ENCODE results near the gene GALNT10. TPM values are rescaled to one million over a fixed set of nuclear protein-coding genes. Genes with fewer than 3 reads are reported as not detected.
A peak's percentile ranks its signal among the peaks of the same experiment; 100 is the strongest.

Gene GALNT10
- total and polyA plus RNA-seq, 2 of the 8 experiments (the other 6 are each of a cell fraction or from before 2014, with no cell fraction given), result 4.6 to 15.5 TPM

DNA sequence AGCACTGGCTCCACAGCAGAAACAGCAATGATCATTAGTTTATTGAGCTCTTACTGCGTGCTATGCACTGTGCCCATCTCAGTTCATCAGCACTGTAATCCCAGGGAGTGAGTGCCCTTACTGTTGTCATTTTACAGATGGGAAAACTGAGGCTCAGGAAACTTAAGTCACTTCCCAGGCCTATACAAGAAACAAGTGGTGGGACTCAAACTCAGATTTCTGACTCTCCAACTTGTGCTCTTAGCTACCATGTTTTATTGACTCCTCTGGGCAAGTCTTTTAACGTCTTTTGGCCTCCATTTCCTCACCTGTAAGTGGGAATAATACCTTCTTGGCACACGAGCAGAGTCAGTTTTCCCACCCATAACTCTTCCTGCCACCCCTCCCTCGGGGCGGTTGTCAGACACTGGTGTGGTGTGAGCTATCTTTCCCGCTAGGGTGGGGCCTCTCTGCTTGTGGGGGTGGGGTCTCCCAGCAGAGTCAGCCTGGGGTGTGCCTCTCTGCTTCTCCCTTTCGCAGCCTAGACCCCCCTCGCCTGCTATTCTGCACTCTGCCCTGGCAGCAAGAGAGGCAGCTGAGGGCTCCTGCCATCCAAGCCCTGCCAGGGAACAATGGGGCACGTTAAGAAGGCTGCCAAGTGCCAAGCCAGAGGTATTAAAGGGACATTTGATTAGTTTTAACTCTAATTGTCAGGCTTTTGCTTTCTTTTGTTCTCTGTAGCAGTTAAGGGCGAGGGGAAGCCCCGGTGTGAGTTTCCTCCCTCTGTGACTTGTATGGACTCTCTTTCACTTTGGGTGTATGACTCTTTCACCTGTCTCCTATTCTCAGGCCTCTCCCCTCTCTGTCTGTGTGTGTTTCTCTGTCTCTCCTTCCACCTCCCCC, 12.1 kb downstream of the GALNT10 start:
- Histone ChIP-seq H3K14ac (ENCODE audit: insufficient read length) (no peak overlapping the region), H3K23me2 (ENCODE audit: low read depth, low read length) (no peaks in the 10 kb centered on the region), H3K79me2 (ENCODE audit: control insufficient read depth in 1 of 2, insufficient read depth in 2 of 2, low read length in 2 of 2) (no peaks in the 10 kb centered on the region), H3K79me1 (ENCODE audit: low read depth, low read length) (no peaks in the 10 kb centered on the region), H3K4ac (replicated peaks; ENCODE audit: insufficient read length, low read depth, low read length) (no peak overlapping the region), H2BK120ac (replicated peaks; ENCODE audit: low read depth, low read length) (no peak overlapping the region), H2BK15ac (ENCODE audit: low read length) (no peak overlapping the region), H2AK5ac (ENCODE audit: low read depth, low read length) (no peak overlapping the region), H3K18ac (ENCODE audit: extremely low read depth, low read length) (no peak overlapping the region), H2BK12ac (ENCODE audit: low read depth, low read length) (no peak overlapping the region), H3K27me3 (replicated peaks in 1 of 4; ENCODE audit: control insufficient read depth in 3 of 4, extremely low read depth in 1 of 4, insufficient read depth in 3 of 4, low read length in 3 of 4) (no peaks in the 10 kb centered on the region), H3K23ac (ENCODE audit: insufficient read length) (no peak overlapping the region), H2BK20ac (ENCODE audit: low read length) (no peak overlapping the region), H3K9me3 (ENCODE audit: insufficient read depth in 2 of 2, low read depth in 1 of 2, low read length in 1 of 2) (no peaks in the 10 kb centered on the region), H3K4me3 (ENCODE audit: extremely low read depth in 1 of 4, insufficient read depth in 2 of 4, low read depth in 3 of 4, low read length in 4 of 4) (no peak overlapping the region), H3K9ac (replicated peaks in 1 of 4; ENCODE audit: extremely low read depth in 1 of 4, low read depth in 3 of 4, low read length in 3 of 4) (no peak overlapping the region), H4K8ac (ENCODE audit: extremely low read depth, insufficient read depth, low read length) (no peak overlapping the region), H3K36me3 (ENCODE audit: control insufficient read depth in 2 of 4, insufficient read depth in 4 of 4, low read length in 3 of 4) (no peaks in the 10 kb centered on the region), H2AFZ (ENCODE audit: low read length) (no peak overlapping the region), H3K4me2 (ENCODE audit: insufficient read depth in 1 of 2, low read depth in 2 of 2, low read length in 2 of 2) (no peak overlapping the region; a peak in 1 of 4 replicates), H4K20me1 (replicated peaks in 1 of 2; ENCODE audit: control insufficient read depth in 1 of 2, insufficient read depth in 2 of 2, low read length in 2 of 2) (no peaks in the 10 kb centered on the region), H4K5ac (ENCODE audit: insufficient read length, low read depth, low read length) (no peak overlapping the region), H3K4me1 (replicated peaks in 1 of 4; ENCODE audit: control insufficient read depth in 3 of 4, insufficient read depth in 4 of 4, low read length in 3 of 4) (peaks cover 0 to 6% (median 2%) of the 10 kb centered on the region in 4 experiments; a peak in 2 of 7 replicates), H3K56ac (replicated peaks; ENCODE audit: insufficient read length, low read depth, low read length) (no peak overlapping the region), H4K91ac (replicated peaks; ENCODE audit: insufficient read length, low read length) (no peak overlapping the region), H3K27ac (ENCODE audit: low read depth, low read length) (no peak overlapping the region), H2BK5ac (ENCODE audit: low read depth, low read length) (no peak overlapping the region)
- WGBS, 2 experiments (ENCODE audit: extremely low coverage in 1 of 2, insufficient coverage in 1 of 2, insufficient read length in 1 of 2, insufficient replicate concordance in 2 of 2, low coverage in 1 of 2, low lambda C conversion rate in 2 of 2, missing lambda C conversion rate in 1 of 2), result 82% methylated on average over 11 of the region's 11 CpGs; no CpG with 5 or more reads in 1 of the 2 experiments
- TF ChIP-seq KDM1A (IDR thresholded peaks at IDR 0.05; ENCODE audit: borderline replicate concordance, low read length) (0 out of 2 replicates have a peak, but pooled peaks have one; percentile 39), ZNF274 (IDR thresholded peaks at IDR 0.05; ENCODE audit: borderline replicate concordance, extremely low read depth, low read length) (no peak), JUN (IDR thresholded peaks at IDR 0.05; ENCODE audit: low read depth, low read length) (no peak), CEBPB (IDR thresholded peaks at IDR 0.05; ENCODE audit: low read depth, low read length) (no peak)
- POLR2A ChIA-PET (ENCODE audit: partially characterized antibody), result interaction anchor here (0.6 to 1.3 kb wide), 2 partner anchors 12 to 149 kb away, joined by 3 read pairs; partner anchors contain the start of gene GALNT10
- DNase-seq (ENCODE audit: low read depth in 1 of 2, low spot score in 2 of 2), result no peak
- FAIRE-seq, result no peak
- CTCF ChIA-PET (ENCODE audit: partially characterized antibody), result interaction anchor here (0.9 to 8.3 kb wide), 8 partner anchors 12 to 203 kb away, joined by 3 to 57 read pairs (median 3); partner anchors contain the start of gene GALNT10
